Spleen (tissue), 7 donors: ENCODE measurements around the gene BMPER.

ENCODE experiments used
- CTCF ChIP-seq, 11 experiments: fragments of 200-600 bp in 7 of 11; fragments of 450-650 bp in 4 of 11; sonication (generic) in 4 of 11; IDR thresholded peaks in 8 of 11; conservative IDR thresholded peaks in 3 of 11; 1 replicate in 7 of 11; 2 replicates in 4 of 11; pipeline versions ENCODE4 v1.4.0 to v1.8.0; 2016 to 2021; ENCODE audit warnings: antibody characterized with exemption in 11 of 11, inconsistent platforms in 4 of 11, mild to moderate bottlenecking in 1 of 11
- POLR2A ChIP-seq, 3 donors: fragments of 450-650 bp; IDR thresholded peaks; one replicate each; pipeline ENCODE4 v1.5.1; 2017; ENCODE audit warnings: antibody characterized with exemption in 3 of 3, mild to moderate bottlenecking in 1 of 3
- donor health status: DM: no; HTN: no; CAD: no; lungs with moderate emphysema.
- donor health status: DM: no; HTN: no; CAD: no.
- donor health status: DM: no; HTN: no; CAD: no.

GRCh38 chr7:34096198-34096651 is 190.9 kb downstream of the BMPER start:
- TF ChIP-seq CTCF (IDR thresholded peaks at IDR 0.05 in 8 of 11, conservative IDR thresholded peaks at IDR 0.05 in 3 of 11) (no peak), POLR2A (IDR thresholded peaks at IDR 0.05) (no peak)
